ENCODE data around the gene PPP1R13L. TPM values are rescaled to one million over a fixed set of nuclear protein-coding genes. Genes with fewer than 3 reads are reported as not detected.
"Not testable (repeated sequence)": the region's sequence is repeated elsewhere in the genome, so short reads cannot be mapped to it uniquely, and the experiment has no call there.

Gene PPP1R13L
- total RNA-seq, 1 donor from 2014 or later, result not detected

GRCh38 chr19:45437328-45437727 lies 32.5 kb upstream of the PPP1R13L start:
- Histone ChIP-seq H3K9me3 (ENCODE audit: control insufficient read depth in 3 of 3, low read length in 3 of 3) (no peaks in the 10 kb centered on the region), H3K36me3 (ENCODE audit: control insufficient read depth in 3 of 3, insufficient read depth in 3 of 3, low read length in 3 of 3) (no peaks in the 10 kb centered on the region), H3K27me3 (ENCODE audit: control insufficient read depth in 3 of 3, insufficient read depth in 3 of 3, low read length in 3 of 3) (no peaks in the 10 kb centered on the region), H3K9ac (ENCODE audit: low read depth in 1 of 3, low read length in 3 of 3) (no peak overlapping the region), H3K4me3 (ENCODE audit: low read length in 3 of 3) (no peak overlapping the region), H3K27ac (ENCODE audit: low read depth, low read length) (no peak overlapping the region), H3K4me1 (ENCODE audit: control insufficient read depth in 3 of 3, insufficient read depth in 3 of 3, low read length in 3 of 3) (peaks cover 4 to 12% (median 12%) of the 10 kb centered on the region in 3 donors)

DNA sequence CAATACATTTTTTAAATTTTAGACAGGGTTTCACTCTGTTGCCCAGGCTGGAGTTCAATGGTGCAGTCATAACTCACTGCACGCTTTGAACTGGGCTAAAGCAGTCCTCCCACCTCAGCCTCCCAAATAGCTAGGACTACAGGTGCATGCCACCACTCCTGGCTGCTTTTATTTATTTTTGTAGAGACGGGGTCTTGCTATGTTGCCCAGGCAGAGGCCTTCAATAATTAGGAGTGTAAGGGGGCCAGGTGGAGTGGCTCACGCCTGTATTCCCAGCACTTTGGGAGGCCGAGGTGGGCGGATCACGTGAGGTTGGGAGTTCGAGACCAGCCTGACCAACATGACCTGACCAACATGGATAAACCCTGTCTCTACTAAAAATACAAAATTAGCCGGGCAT lies 27.7 kb upstream of the PPP1R13L start:
- peaks cover 3 to 15% (median 8%) of the 10 kb centered on the region in 3 donors for H3K4me1 ChIP-seq (ENCODE audit: control insufficient read depth in 3 of 3, insufficient read depth in 3 of 3, low read length in 3 of 3)
- not testable (repeated sequence) for H3K9me3 ChIP-seq (ENCODE audit: control insufficient read depth in 3 of 3, low read length in 3 of 3); H3K4me3 ChIP-seq (ENCODE audit: low read length in 3 of 3); H3K27me3 ChIP-seq (ENCODE audit: control insufficient read depth in 3 of 3, insufficient read depth in 3 of 3, low read length in 3 of 3); H3K9ac ChIP-seq (ENCODE audit: low read depth in 1 of 3, low read length in 3 of 3); H3K27ac ChIP-seq (ENCODE audit: low read depth, low read length); H3K36me3 ChIP-seq (ENCODE audit: control insufficient read depth in 3 of 3, insufficient read depth in 3 of 3, low read length in 3 of 3)

- H3K36me3 ChIP-seq (ENCODE audit: control insufficient read depth in 3 of 3, insufficient read depth in 3 of 3, low read length in 3 of 3); H3K4me3 ChIP-seq (ENCODE audit: low read length in 3 of 3); H3K27ac ChIP-seq (ENCODE audit: low read depth, low read length); H3K9me3 ChIP-seq (ENCODE audit: control insufficient read depth in 3 of 3, low read length in 3 of 3); H3K27me3 ChIP-seq (ENCODE audit: control insufficient read depth in 3 of 3, insufficient read depth in 3 of 3, low read length in 3 of 3); H3K9ac ChIP-seq (ENCODE audit: low read depth in 1 of 3, low read length in 3 of 3): not testable (repeated sequence)
- H3K4me1 ChIP-seq (ENCODE audit: control insufficient read depth in 3 of 3, insufficient read depth in 3 of 3, low read length in 3 of 3), result peaks cover 3 to 16% (median 8%) of the 10 kb centered on the region in 3 donors
These were observed 26.1 kb upstream of the PPP1R13L start for GRCh38 chr19:45431008-45431407.

DNA sequence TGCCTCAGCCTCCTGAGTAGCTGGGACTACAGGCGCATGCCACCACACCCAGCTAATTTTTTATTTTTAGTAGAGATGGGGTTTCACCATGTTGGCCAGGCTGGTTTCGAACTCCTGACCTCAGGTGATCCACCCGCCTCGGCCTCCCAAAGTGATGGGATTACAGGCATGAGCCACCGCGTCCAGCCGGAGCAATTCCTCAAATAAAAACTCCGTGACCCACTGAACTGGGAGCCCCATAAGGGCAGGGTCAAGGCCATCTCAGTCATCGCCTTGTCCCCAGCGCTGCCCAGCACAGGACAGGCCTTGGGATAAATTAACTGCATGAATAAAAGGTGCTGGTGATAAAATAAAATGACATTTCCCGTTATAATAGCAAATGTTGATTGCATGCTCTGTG lies 25.0 kb upstream of the PPP1R13L start:
- not testable (repeated sequence) for H3K27ac ChIP-seq (ENCODE audit: low read depth, low read length); H3K27me3 ChIP-seq (ENCODE audit: control insufficient read depth in 3 of 3, insufficient read depth in 3 of 3, low read length in 3 of 3); H3K9ac ChIP-seq (ENCODE audit: low read depth in 1 of 3, low read length in 3 of 3); H3K4me3 ChIP-seq (ENCODE audit: low read length in 3 of 3); H3K9me3 ChIP-seq (ENCODE audit: control insufficient read depth in 3 of 3, low read length in 3 of 3); H3K36me3 ChIP-seq (ENCODE audit: control insufficient read depth in 3 of 3, insufficient read depth in 3 of 3, low read length in 3 of 3)
- H3K4me1 ChIP-seq (ENCODE audit: control insufficient read depth in 3 of 3, insufficient read depth in 3 of 3, low read length in 3 of 3), result peaks cover 3 to 18% (median 8%) of the 10 kb centered on the region in 3 donors

DNA sequence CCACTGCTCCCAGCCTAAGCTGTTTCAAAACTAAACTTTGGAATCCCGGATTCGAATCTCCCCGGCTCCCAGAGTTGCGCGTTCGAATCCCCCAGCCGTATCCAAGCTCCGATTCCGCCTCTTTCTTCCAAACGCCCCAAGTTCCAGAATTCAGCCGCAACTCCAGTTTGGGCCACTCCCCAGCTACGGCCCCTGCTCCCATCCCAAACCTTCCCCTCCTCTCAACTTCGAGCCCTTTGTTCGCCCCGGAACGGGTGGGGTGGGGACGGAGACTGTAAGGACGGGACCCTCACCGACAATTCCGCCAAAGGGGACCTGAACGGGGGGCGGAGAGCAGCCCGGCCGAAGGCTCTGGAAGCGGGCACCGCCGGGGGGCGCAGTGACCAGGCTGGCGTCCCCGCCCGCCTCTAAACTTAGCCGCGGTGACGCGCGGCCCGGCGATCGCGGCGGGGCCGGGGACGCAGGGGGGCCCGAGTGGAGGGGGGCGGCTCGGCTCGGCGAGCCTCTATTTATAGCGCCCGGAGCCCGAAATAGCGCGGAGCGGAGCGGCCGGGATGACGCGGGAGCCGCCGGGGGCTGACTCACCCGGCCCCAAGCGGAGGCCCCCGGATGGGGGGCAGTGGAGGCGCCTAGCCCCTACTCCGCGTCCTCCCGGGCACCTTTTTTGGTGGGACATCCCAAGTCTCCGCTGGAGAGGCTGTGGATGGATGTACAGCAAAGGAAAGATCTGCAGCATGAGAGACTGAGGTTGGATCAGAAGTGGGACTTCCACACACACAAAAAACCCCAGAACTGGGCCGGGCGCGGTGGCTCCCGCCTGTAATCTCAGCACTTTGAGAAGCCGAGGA lies 23.7 kb upstream of the PPP1R13L start:
- H3K36me3 ChIP-seq (ENCODE audit: control insufficient read depth in 3 of 3, insufficient read depth in 3 of 3, low read length in 3 of 3), result no peaks in the 10 kb centered on the region
- peak overlapping the region; percentile 83 to 89 (median 85) for H3K9ac ChIP-seq (ENCODE audit: low read depth in 1 of 3, low read length in 3 of 3)
- no peaks in the 10 kb centered on the region for H3K27me3 ChIP-seq (ENCODE audit: control insufficient read depth in 3 of 3, insufficient read depth in 3 of 3, low read length in 3 of 3)
- peaks cover 14 to 25% (median 18%) of the 10 kb centered on the region in 3 donors for H3K4me1 ChIP-seq (ENCODE audit: control insufficient read depth in 3 of 3, insufficient read depth in 3 of 3, low read length in 3 of 3)
- H3K9me3 ChIP-seq (ENCODE audit: control insufficient read depth in 3 of 3, low read length in 3 of 3), result no peaks in the 10 kb centered on the region
- H3K27ac ChIP-seq (ENCODE audit: low read depth, low read length), result peak overlapping the region; percentile 94
- peak overlapping the region; percentile 74 to 81 (median 75) for H3K4me3 ChIP-seq (ENCODE audit: low read length in 3 of 3)

DNA sequence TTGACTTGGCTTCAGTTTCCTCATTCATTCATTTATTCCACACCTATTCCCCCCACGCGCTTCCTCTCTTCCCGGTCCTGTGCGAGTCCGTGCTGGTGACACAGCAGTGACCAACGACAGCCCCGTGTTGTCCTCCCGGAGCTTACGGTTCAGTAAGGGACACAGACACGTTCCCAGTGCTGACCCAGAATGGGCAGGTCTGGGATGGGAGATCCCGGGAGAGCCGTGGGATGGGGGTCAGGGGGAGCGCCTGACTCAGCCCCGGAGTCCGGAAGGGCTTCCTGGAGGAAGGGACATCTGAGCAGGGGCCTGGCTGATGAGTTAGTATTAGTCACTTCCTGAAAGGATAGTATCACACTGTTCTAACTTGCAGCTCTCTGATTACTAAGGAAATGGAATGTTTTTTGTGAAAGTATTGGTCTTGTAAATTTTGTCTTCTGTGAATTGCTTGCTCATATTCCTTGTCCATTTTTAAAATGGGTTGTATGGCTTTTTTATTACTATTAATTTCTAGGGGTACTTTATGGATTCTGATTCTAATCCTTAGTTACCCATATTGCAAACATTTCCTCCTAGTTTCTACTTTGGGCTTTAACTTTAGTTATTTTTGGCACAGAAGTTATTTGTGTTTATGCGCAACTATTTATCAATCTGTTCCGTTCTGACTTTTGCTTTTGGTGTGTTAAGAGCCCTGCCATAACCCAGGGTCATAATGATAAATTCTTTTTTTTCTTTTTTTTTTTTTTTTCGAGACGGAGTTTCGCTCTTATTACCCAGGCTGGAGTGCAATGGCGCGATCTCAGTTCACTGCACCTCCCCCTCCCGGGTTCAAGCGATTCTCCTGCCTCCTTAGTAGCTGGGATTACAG lies 19.6 kb upstream of the PPP1R13L start:
- peaks cover 19 to 31% (median 27%) of the 10 kb centered on the region in 3 donors for H3K4me1 ChIP-seq (ENCODE audit: control insufficient read depth in 3 of 3, insufficient read depth in 3 of 3, low read length in 3 of 3)
- H3K4me3 ChIP-seq (ENCODE audit: low read length in 3 of 3), result peak overlapping the region; percentile 80 to 91 (median 84)
- H3K36me3 ChIP-seq (ENCODE audit: control insufficient read depth in 3 of 3, insufficient read depth in 3 of 3, low read length in 3 of 3), result peaks cover 9 to 10% (median 10%) of the 10 kb centered on the region in 3 donors
- H3K27me3 ChIP-seq (ENCODE audit: control insufficient read depth in 3 of 3, insufficient read depth in 3 of 3, low read length in 3 of 3), result no peaks in the 10 kb centered on the region
- peak overlapping the region; percentile 77 for H3K27ac ChIP-seq (ENCODE audit: low read depth, low read length)
- H3K9ac ChIP-seq (ENCODE audit: low read depth in 1 of 3, low read length in 3 of 3), result peak overlapping the region; percentile 78 to 92 (median 86)
- H3K9me3 ChIP-seq (ENCODE audit: control insufficient read depth in 3 of 3, low read length in 3 of 3), result no peaks in the 10 kb centered on the region

DNA sequence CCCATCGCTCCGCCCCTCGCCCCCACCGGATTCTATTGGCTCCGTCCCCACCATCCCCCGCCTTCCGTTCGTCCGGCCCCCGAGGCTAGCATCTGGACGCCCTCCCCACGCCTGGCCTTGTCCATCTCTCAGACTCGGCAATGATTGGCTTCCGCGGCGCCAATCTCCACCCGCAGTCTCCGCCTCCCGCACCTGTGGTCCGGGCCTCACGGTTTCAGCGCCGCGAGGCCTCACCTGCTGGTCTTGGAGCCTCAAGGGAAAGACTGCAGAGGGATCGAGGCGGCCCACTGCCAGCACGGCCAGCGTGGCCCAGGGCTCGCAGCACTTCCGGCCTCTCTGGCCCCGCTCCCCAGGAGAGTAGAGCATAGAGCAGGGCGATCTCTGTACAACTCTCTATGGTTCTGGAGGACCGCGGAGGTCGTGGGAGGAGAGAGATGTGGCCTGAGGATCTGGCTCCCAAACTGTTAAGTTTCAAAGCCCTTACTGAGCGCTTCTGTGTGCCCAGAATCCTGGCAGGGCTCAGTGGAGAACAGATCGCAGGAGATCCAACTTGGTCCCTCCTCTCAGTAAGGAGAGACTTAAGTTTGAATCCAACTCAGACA lies 18.8 kb upstream of the PPP1R13L start, which contains the start of gene ERCC1:
Gene ERCC1, minus strand, starts transcription at position 329 of the 602 bp plus-strand sequence. CDS start 543 bp downstream, outside the sequence.
- Histone ChIP-seq H3K9me3 (ENCODE audit: control insufficient read depth in 3 of 3, low read length in 3 of 3) (no peaks in the 10 kb centered on the region), H3K27ac (ENCODE audit: low read depth, low read length) (peak within 1 kb of the TSS; percentile 77), H3K27me3 (ENCODE audit: control insufficient read depth in 3 of 3, insufficient read depth in 3 of 3, low read length in 3 of 3) (no peaks in the 10 kb centered on the region), H3K4me3 (ENCODE audit: low read length in 3 of 3) (peak within 1 kb of the TSS; percentile 80 to 91 (median 84)), H3K36me3 (ENCODE audit: control insufficient read depth in 3 of 3, insufficient read depth in 3 of 3, low read length in 3 of 3) (peaks cover 9 to 17% (median 13%) of the 10 kb centered on the region in 3 donors), H3K4me1 (ENCODE audit: control insufficient read depth in 3 of 3, insufficient read depth in 3 of 3, low read length in 3 of 3) (peaks cover 19 to 24% (median 20%) of the 10 kb centered on the region in 3 donors), H3K9ac (ENCODE audit: low read depth in 1 of 3, low read length in 3 of 3) (peak within 1 kb of the TSS; percentile 78 to 92 (median 86))

DNA sequence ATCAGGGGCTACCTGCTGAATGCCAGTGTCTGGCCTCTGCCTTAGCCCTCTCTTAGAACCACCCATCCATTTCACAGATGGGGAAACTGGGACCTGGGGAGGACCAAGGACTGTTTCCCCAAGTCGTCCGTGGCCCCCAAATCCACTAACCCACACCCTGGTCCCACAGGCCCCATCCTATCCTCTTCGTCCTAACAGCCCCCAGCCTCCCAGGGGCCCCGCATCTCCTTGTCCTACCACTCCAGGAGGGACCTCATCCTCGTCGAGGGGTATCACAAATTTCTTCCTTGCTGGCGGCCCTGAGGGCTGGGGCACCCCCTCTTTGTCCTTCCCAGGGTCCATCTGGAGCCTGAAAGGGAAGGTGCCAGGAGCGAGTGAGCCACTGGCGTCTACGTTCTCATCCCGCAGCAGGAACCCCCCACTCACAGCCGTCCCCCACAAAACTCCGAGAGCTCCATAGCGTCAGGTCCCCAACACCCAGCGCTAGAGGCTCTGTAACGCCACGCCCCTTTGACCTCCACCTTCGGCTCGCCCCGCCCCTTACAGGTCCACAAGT lies 18.2 kb upstream of the PPP1R13L start:
- no peaks in the 10 kb centered on the region for H3K27me3 ChIP-seq (ENCODE audit: control insufficient read depth in 3 of 3, insufficient read depth in 3 of 3, low read length in 3 of 3)
- peaks cover 16 to 24% (median 18%) of the 10 kb centered on the region in 3 donors for H3K4me1 ChIP-seq (ENCODE audit: control insufficient read depth in 3 of 3, insufficient read depth in 3 of 3, low read length in 3 of 3)
- peaks cover 9 to 18% (median 13%) of the 10 kb centered on the region in 3 donors for H3K36me3 ChIP-seq (ENCODE audit: control insufficient read depth in 3 of 3, insufficient read depth in 3 of 3, low read length in 3 of 3)
- H3K9me3 ChIP-seq (ENCODE audit: control insufficient read depth in 3 of 3, low read length in 3 of 3), result no peaks in the 10 kb centered on the region
- H3K9ac ChIP-seq (ENCODE audit: low read depth in 1 of 3, low read length in 3 of 3), result peak overlapping the region; percentile 78 to 92 (median 86)
- H3K27ac ChIP-seq (ENCODE audit: low read depth, low read length), result peak overlapping the region; percentile 77
- peak overlapping the region; percentile 80 to 91 (median 84) for H3K4me3 ChIP-seq (ENCODE audit: low read length in 3 of 3)

- Histone ChIP-seq H3K27ac (ENCODE audit: low read depth, low read length) (no peak overlapping the region), H3K36me3 (ENCODE audit: control insufficient read depth in 3 of 3, insufficient read depth in 3 of 3, low read length in 3 of 3) (peaks cover 12 to 22% (median 18%) of the 10 kb centered on the region in 3 donors), H3K4me3 (ENCODE audit: low read length in 3 of 3) (no peak overlapping the region), H3K27me3 (ENCODE audit: control insufficient read depth in 3 of 3, insufficient read depth in 3 of 3, low read length in 3 of 3) (no peaks in the 10 kb centered on the region), H3K9me3 (ENCODE audit: control insufficient read depth in 3 of 3, low read length in 3 of 3) (no peaks in the 10 kb centered on the region), H3K4me1 (ENCODE audit: control insufficient read depth in 3 of 3, insufficient read depth in 3 of 3, low read length in 3 of 3) (peaks cover 14 to 24% (median 16%) of the 10 kb centered on the region in 3 donors), H3K9ac (ENCODE audit: low read depth in 1 of 3, low read length in 3 of 3) (no peak overlapping the region)
These were observed 17.2 kb upstream of the PPP1R13L start for GRCh38 chr19:45421947-45422498.
